AG09309 (cell line): ENCODE data around the gene PRPF6.

Experiments
- DNase-seq: peaks from one replicate; pipeline ENCODE4 v3.0.0-alpha.2; 2010; ENCODE audit warnings: low read depth
- H3K4me3 ChIP-seq: 2 replicates; pipeline ENCODE4 v1.5.1; 2011; ENCODE audit warnings: mild to moderate bottlenecking, low read depth, low read length, moderate library complexity; ENCODE audit not compliant: control insufficient read depth
- CTCF ChIP-seq: IDR thresholded peaks from 2 replicates; pipeline ENCODE4 v1.5.1; 2011; ENCODE audit warnings: mild to moderate bottlenecking, low read depth, low read length, inconsistent platforms; ENCODE audit not compliant: insufficient read depth, control insufficient read depth; ENCODE audit errors: missing control alignments

The PRPF6 gene

GRCh38 chr20:64077876-64078551, 97.1 kb downstream of the PRPF6 start:
- no peak for TF ChIP-seq CTCF
- H3K4me3 ChIP-seq: peak overlapping the region; percentile 89
- DNase-seq: no peak

- H3K4me3 ChIP-seq: peak overlapping the region; percentile 89
- no peak for DNase-seq
- TF ChIP-seq CTCF: no peak
These were observed 98.0 kb downstream of the PRPF6 start for GRCh38 chr20:64078934-64079272.

DNA sequence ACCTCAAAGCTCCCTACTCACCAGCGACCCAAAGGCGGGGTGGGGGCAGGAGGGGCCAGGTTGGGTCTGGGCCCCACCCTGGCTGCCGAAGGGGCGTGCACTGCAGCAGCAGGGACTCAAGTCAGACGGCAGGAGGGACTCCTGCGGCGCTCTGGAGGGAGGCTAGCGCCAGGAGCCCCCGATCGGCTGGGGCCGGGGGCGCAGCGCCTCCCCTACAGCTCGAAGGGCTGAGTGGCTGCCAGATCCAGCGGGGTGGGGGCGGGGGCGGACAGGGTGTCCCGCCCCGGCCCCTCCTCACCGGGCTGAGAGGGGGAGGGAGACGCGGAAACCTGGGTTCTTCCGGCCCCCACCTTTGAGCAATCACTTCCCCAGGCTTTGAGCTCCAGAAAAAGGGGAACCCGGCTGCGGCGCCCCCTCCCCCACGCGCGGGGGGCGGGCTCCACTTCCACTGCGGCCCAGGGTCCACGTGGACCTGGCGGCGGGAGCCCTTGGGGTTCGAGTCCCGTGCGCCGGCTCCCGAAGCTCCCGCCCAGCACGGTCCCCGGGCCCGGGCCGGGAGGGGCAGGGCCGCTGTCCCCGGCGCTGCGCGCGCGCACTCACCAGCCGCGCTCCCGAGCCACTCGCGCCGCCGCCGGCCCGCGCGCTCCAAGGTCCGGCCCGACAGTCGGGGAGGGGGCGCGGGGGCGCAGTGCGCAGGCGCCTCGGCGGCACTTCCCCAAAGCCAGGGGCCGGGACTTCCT, 98.5 kb downstream of the PRPF6 start, which contains the start of gene RGS19:
RGS19 (minus strand) TSS at position 246 of the 740 bp plus-strand sequence. CDS start 2,632 bp downstream, outside the sequence.
- no peak for DNase-seq

GRCh38 chr20:64080013-64080812, 99.3 kb downstream of the PRPF6 start, which contains the start of gene OPRL1:
OPRL1 (plus strand) TSS chr20:64080082; CDS start chr20:64092721, 12,639 bp downstream.
- H3K4me3 ChIP-seq: peak within 1 kb of the TSS; percentile 89
- DNase-seq: no peak
- no peak for TF ChIP-seq CTCF

More for the DNA sequence above, 98.5 kb downstream of the PRPF6 start, which contains the start of gene RGS19:
- H3K4me3 ChIP-seq: peak within 1 kb of the TSS; percentile 89
- TF ChIP-seq CTCF: no peak

DNA sequence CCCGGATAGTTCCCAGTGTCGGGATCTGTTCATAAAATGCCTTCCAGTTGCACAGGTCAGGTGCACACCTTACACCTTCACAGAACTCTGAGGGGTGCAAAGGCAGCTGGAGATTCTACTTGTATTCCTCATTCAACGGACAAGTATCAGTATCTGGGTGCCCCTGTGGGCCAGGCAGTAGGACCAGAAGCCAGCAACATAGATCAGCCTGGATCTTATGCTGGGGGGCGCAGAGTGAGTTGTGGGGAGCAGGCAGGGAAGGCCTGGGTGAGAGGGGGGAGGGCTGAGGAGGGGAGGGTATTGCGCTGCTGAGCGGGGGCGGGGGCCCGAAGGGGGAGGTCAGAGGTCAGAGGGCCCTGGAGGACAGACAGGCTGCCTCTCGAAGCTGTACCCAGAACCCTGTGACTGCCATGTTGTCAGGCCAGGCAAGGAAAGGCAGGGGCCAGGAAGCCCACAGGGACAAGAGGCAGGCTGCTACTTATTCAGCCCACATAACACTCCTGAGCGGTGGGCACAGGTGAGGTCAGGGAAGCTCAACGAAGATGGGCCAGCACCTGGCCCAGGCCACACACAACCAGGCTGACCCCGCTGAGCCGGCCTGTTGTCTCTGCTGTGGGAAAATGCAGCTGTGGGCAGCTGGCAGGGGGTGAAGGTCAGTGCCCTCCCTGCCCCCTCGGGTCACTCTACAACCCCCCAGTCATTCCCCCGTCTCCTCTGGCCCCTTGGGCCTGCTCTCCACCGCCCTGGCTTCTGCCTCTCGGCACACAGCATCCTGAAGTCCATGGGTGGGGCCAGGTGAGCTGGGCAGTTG, 100.1 kb downstream of the PRPF6 start:
- no peak for TF ChIP-seq CTCF
- H3K4me3 ChIP-seq: no peak overlapping the region

DNA sequence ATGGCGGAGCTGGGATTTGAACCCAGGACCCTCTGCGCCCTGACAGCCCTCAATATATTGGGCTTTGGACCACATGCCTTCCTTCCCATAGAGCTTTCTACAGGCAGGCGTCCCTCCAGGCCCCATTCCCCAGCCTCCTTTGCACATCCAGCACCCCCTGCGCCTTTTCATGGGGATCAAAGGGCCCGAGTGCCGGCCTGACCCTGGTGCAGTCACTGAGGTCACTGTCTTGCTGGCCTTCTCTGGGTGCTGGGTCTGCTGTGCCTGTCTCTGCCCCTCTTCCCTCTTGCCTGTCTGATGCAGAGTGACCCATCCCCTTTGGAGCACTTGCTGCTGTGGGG, 100.7 kb downstream of the PRPF6 start:
- TF ChIP-seq CTCF: no peak
- no peak for DNase-seq
- no peak overlapping the region for H3K4me3 ChIP-seq

More for the DNA sequence above, 100.1 kb downstream of the PRPF6 start:
- DNase-seq: no peak
